Suprapubic skin (tissue), 4 donors: Measurements from ENCODE around the gene SLC16A3.

Source experiments
- POLR2A ChIP-seq, 2 donors: fragments of 450-650 bp; IDR thresholded peaks; one replicate each; pipeline ENCODE4 v1.6.1; 2017; ENCODE audit warnings: antibody characterized with exemption in 2 of 2, mild to moderate bottlenecking in 2 of 2, moderate library complexity in 2 of 2
- POLR2AphosphoS5 ChIP-seq, 3 donors: sonication (generic); formaldehyde crosslinking; IDR thresholded peaks; one replicate each; pipeline ENCODE4 v1.6.1; 2017; ENCODE audit warnings: antibody characterized with exemption in 3 of 3
- TF ChIP-seq, protein P1 (sequence below), 2 donors: fragments of 200-600 bp in 1 of 2; fragments of 450-650 bp in 1 of 2; sonication (generic) in 1 of 2; IDR thresholded peaks; one replicate each; pipeline ENCODE4 v1.5.1; 2016 to 2019; ENCODE audit warnings: antibody characterized with exemption in 2 of 2, mild to moderate bottlenecking in 1 of 2, moderate library complexity in 1 of 2

DNA sequence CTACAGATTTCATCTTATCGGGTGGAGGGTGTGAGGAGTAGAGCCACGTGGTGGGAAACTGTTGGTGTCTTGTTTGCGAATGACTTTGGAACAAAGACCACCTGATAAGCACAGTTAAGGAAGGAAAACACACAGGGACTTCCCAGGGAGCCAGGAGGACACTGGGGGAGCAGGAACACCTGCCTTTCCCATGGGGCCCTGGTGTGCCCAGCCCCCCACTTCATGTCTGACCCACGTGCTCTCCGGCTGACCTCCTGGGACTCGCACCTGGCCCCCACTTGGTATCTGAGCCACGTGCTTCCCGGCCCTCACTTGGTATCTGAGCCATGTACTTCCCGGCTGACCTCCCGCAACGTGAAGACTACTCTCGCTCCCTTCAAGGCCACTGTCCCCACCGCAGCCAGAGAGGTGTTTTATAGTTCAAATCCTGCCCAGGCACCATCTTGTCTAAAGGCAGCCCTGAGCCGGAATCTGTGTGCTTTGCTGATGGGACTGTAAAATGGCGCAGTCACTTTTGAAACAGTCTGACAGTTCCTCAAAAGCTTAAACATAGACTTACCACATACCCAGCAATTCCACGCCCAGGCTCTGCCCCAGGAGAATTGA lies 50.0 kb downstream of the SLC16A3 start:
- TF ChIP-seq, protein P1, sequence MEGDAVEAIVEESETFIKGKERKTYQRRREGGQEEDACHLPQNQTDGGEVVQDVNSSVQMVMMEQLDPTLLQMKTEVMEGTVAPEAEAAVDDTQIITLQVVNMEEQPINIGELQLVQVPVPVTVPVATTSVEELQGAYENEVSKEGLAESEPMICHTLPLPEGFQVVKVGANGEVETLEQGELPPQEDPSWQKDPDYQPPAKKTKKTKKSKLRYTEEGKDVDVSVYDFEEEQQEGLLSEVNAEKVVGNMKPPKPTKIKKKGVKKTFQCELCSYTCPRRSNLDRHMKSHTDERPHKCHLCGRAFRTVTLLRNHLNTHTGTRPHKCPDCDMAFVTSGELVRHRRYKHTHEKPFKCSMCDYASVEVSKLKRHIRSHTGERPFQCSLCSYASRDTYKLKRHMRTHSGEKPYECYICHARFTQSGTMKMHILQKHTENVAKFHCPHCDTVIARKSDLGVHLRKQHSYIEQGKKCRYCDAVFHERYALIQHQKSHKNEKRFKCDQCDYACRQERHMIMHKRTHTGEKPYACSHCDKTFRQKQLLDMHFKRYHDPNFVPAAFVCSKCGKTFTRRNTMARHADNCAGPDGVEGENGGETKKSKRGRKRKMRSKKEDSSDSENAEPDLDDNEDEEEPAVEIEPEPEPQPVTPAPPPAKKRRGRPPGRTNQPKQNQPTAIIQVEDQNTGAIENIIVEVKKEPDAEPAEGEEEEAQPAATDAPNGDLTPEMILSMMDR (IDR thresholded peaks at IDR 0.05) = no peak
- TF ChIP-seq POLR2A (IDR thresholded peaks at IDR 0.05) = no peak
- no peak for TF ChIP-seq POLR2AphosphoS5 (IDR thresholded peaks at IDR 0.05)
